Endothelial cell (in vitro differentiated cells): ENCODE results near the gene ANKRD40. TPM values are rescaled to one million over a fixed set of nuclear protein-coding genes. Genes with fewer than 3 reads are reported as not detected.
"Not testable (repeated sequence)": the region's sequence is repeated elsewhere in the genome, so short reads cannot be mapped to it uniquely, and the experiment has no call there.

ENCODE experiments used
- DNase-seq: peaks from one replicate; pipeline ENCODE4 v3.0.0; 2021; ENCODE audit warnings: low spot score
- H3K27ac Mint-ChIP-seq: one replicate; pipeline ENCODE4 v1.8.0; 2021; ENCODE audit warnings: mixed read lengths, inconsistent platforms; ENCODE audit not compliant: unreplicated experiment
- H3K27me3 Mint-ChIP-seq: one replicate; pipeline ENCODE4 v1.8.0; 2021; ENCODE audit warnings: mild to moderate bottlenecking, moderate library complexity, mixed read lengths, inconsistent platforms; ENCODE audit not compliant: unreplicated experiment
- H3K36me3 Mint-ChIP-seq: one replicate; pipeline ENCODE4 v1.8.0; 2021; ENCODE audit warnings: mild to moderate bottlenecking, low read depth, mixed read lengths, inconsistent platforms; ENCODE audit not compliant: unreplicated experiment
- H3K4me1 Mint-ChIP-seq: one replicate; pipeline ENCODE4 v1.8.0; 2021; ENCODE audit warnings: mild to moderate bottlenecking, mixed read lengths, inconsistent platforms; ENCODE audit not compliant: unreplicated experiment
- H3K4me3 Mint-ChIP-seq: one replicate; pipeline ENCODE4 v1.8.0; 2021; ENCODE audit warnings: mild to moderate bottlenecking, mixed read lengths, inconsistent platforms; ENCODE audit not compliant: unreplicated experiment
- H3K9me3 Mint-ChIP-seq: one replicate; pipeline ENCODE4 v1.8.0; 2021; ENCODE audit warnings: mixed read lengths, inconsistent platforms; ENCODE audit not compliant: unreplicated experiment
- CTCF ChIP-seq: fragments of 200-600 bp; sonication (generic); IDR thresholded peaks from one replicate; pipeline ENCODE4 v1.5.0; 2021; ENCODE audit warnings: antibody characterized with exemption; ENCODE audit not compliant: unreplicated experiment
- total RNA-seq: library from RNA; stranded (reverse); fragmentation: NEBNext Ultra II Directional; extraction: Animal tissue kit (Norgen Biotek cat#: 25700); gene quantifications from one replicate; pipeline ENCODE4 v1.2.1, GENCODE V29; 2021; ENCODE audit not compliant: unreplicated experiment

The ANKRD40 gene
- total RNA-seq, 1 donor from 2014 or later, result 37.3 TPM

- H3K4me1 Mint-ChIP-seq, result peaks cover 6% of the 10 kb centered on the region
- no peaks in the 10 kb centered on the region for H3K36me3 Mint-ChIP-seq
- H3K9me3 Mint-ChIP-seq, result no peaks in the 10 kb centered on the region
- H3K4me3 Mint-ChIP-seq, result no peak overlapping the region
- H3K27me3 Mint-ChIP-seq, result peaks cover 4% of the 10 kb centered on the region
- no peak for DNase-seq
- no peak for TF ChIP-seq CTCF
- H3K27ac Mint-ChIP-seq, result no peak overlapping the region
Observed at GRCh38 chr17:50683434-50684287, 24.1 kb downstream of the ANKRD40 start.

- H3K4me1 Mint-ChIP-seq, result peaks cover 6% of the 10 kb centered on the region
- no peak for TF ChIP-seq CTCF
- H3K36me3 Mint-ChIP-seq, result no peaks in the 10 kb centered on the region
- DNase-seq, result no peak
- H3K27ac Mint-ChIP-seq, result no peak overlapping the region
- H3K9me3 Mint-ChIP-seq, result no peaks in the 10 kb centered on the region
- H3K4me3 Mint-ChIP-seq, result no peak overlapping the region
- peaks cover 4% of the 10 kb centered on the region for H3K27me3 Mint-ChIP-seq
Observed at GRCh38 chr17:50682938-50683337, 24.8 kb downstream of the ANKRD40 start.

GRCh38 chr17:50682441-50682840, 25.3 kb downstream of the ANKRD40 start:
- DNase-seq, result no peak
- peaks cover 6% of the 10 kb centered on the region for H3K4me1 Mint-ChIP-seq

GRCh38 chr17:50681263-50682200, 26.2 kb downstream of the ANKRD40 start:
- Mint-ChIP-seq H3K27me3 (peaks cover 2% of the 10 kb centered on the region), H3K4me1 (peaks cover 6% of the 10 kb centered on the region), H3K36me3 (no peaks in the 10 kb centered on the region), H3K4me3 (no peak overlapping the region), H3K9me3 (no peaks in the 10 kb centered on the region), H3K27ac (no peak overlapping the region)
- DNase-seq, result peak; percentile 50
- TF ChIP-seq CTCF, result peak; percentile 30

More at GRCh38 chr17:50682441-50682840, 25.3 kb downstream of the ANKRD40 start:
- Mint-ChIP-seq H3K27ac (peak overlapping the region; percentile 2), H3K36me3 (no peaks in the 10 kb centered on the region), H3K4me3 (no peak overlapping the region), H3K27me3 (peaks cover 2% of the 10 kb centered on the region), H3K9me3 (no peaks in the 10 kb centered on the region)
- TF ChIP-seq CTCF, result no peak

GRCh38 chr17:50680543-50681262, 27.0 kb downstream of the ANKRD40 start:
- H3K27ac Mint-ChIP-seq, H3K9me3 Mint-ChIP-seq, DNase-seq, H3K4me3 Mint-ChIP-seq, H3K27me3 Mint-ChIP-seq, H3K36me3 Mint-ChIP-seq, H3K4me1 Mint-ChIP-seq: not testable (repeated sequence)
